Gastrocnemius medialis (tissue), 4 donors: ENCODE data around the gene SLC24A3. TPM values are rescaled to one million over a fixed set of nuclear protein-coding genes. Genes with fewer than 3 reads are reported as not detected.

Source experiments
- ATAC-seq, 2 donors: fragments of 150-250 bp; one replicate each; pipeline ENCODE4 v1.9.1; 2016
- DNase-seq, 2 donors: peaks; one replicate each; pipeline ENCODE4 v3.0.0-alpha.2; 2019
- H3K27ac ChIP-seq, 4 donors: fragments of 200-600 bp; sonication (generic); 1 replicate in 1 of 4; 2 replicates in 3 of 4; pipeline ENCODE4 v1.5.1; 2016 to 2018; ENCODE audit warnings: mild to moderate bottlenecking in 2 of 4, moderate library complexity in 1 of 4
- H3K27me3 ChIP-seq, 3 donors: fragments of 200-600 bp; sonication (generic) in 2 of 3; 1 replicate in 1 of 3; 2 replicates in 2 of 3; pipeline versions ENCODE4 v1.5.1 to v1.6.0; 2016 to 2019; ENCODE audit warnings: mild to moderate bottlenecking in 1 of 3, moderate library complexity in 1 of 3
- H3K36me3 ChIP-seq, 2 donors: fragments of 200-600 bp; sonication (generic) in 1 of 2; one replicate each; pipeline ENCODE4 v1.5.1; 2017 to 2018
- H3K4me1 ChIP-seq, 2 donors: fragments of 200-600 bp; sonication (generic) in 1 of 2; one replicate each; pipeline ENCODE4 v1.5.1; 2016 to 2017; ENCODE audit warnings: mild to moderate bottlenecking in 2 of 2
- H3K4me3 ChIP-seq, 4 donors: fragments of 200-600 bp; sonication (generic) in 3 of 4; 1 replicate in 1 of 4; 2 replicates in 3 of 4; pipeline ENCODE4 v1.5.1; 2016 to 2019; ENCODE audit warnings: mild to moderate bottlenecking in 2 of 4
- H3K9me3 ChIP-seq, 3 donors: fragments of 200-600 bp; sonication (generic) in 2 of 3; 1 replicate in 1 of 3; 2 replicates in 2 of 3; pipeline ENCODE4 v1.5.1; 2016 to 2019
- POLR2A ChIP-seq, 2 donors: fragments of 450-650 bp; IDR thresholded peaks; one replicate each; pipeline ENCODE4 v1.6.1; 2017; ENCODE audit warnings: antibody characterized with exemption in 2 of 2, mild to moderate bottlenecking in 2 of 2, moderate library complexity in 2 of 2
- in situ Hi-C, 4 donors: fragments of 200-750 bp; cut with MboI; loops; one replicate each; pipeline versions ENCODE4 v1.15.0 to v1.8.0; 2017; ENCODE audit warnings: low sequenced_read_pairs in 4 of 4
- intact Hi-C: fragments of 100-400 bp; cut with DNase I; formaldehyde crosslinking; loops from one replicate; pipeline ENCODE4 v1.15.1; 2023; ENCODE audit warnings: low total_unique reads
- total RNA-seq, 4 donors: library from RNA; depleted of rRNA; stranded (reverse); fragments of >200 nt; gene quantifications; one replicate each; pipeline versions ENCODE4 v1.1.0 to v1.2.3, GENCODE V29; 2016
- TF ChIP-seq, protein P1 (sequence below), 5 experiments: fragments of 450-650 bp in 3 of 5; fragments of 200-600 bp in 2 of 5; sonication (generic) in 2 of 5; IDR thresholded peaks in 4 of 5; conservative IDR thresholded peaks in 1 of 5; 1 replicate in 4 of 5; 2 replicates in 1 of 5; pipeline ENCODE4 v1.5.1; 2016 to 2019; ENCODE audit warnings: antibody characterized with exemption in 5 of 5, mild to moderate bottlenecking in 3 of 5, moderate library complexity in 3 of 5

Gene SLC24A3
- total RNA-seq, 4 donors from 2014 or later = 3.3 to 7.8 (median 6.7) TPM

DNA sequence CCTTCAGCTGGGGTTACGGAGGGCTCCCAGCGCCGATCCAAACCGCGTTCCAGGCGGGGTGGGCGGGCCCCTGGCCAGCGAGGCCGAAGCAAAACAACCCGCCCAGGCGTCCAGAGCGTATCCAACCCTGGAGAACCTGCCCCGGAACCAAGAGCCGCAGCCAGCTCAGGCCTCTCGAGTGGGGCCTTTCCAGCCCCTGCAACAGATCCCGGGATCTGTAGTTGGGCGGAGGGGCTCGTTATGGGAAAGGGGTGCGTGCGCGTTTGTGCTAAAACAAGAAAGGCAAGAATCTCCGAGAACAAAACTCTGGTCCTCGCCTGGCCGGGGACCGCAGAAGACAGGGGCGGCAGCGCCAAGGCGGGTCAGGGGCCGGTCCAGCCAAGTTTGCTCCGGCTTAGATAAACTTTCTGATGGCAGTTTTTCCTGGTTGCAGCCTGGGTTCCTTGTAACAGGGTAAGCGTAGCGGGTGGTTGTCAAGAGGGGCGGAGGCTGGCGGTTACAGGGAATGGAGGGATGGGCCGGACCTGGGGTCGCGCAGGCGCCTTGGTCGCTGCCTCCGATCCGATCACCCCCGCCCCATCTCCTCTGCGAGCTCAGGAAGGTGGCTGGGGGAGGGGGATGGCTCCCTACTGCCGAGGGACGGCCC lies 545.2 kb downstream of the SLC24A3 start:
- intact Hi-C loops = loop anchor here (1.0 to 2.0 kb wide), 2 partner anchors 23 to 65 kb away; no protein-coding TSS in a partner anchor
- peak; percentile 67 to 72 for ATAC-seq
- TF ChIP-seq, protein P1, sequence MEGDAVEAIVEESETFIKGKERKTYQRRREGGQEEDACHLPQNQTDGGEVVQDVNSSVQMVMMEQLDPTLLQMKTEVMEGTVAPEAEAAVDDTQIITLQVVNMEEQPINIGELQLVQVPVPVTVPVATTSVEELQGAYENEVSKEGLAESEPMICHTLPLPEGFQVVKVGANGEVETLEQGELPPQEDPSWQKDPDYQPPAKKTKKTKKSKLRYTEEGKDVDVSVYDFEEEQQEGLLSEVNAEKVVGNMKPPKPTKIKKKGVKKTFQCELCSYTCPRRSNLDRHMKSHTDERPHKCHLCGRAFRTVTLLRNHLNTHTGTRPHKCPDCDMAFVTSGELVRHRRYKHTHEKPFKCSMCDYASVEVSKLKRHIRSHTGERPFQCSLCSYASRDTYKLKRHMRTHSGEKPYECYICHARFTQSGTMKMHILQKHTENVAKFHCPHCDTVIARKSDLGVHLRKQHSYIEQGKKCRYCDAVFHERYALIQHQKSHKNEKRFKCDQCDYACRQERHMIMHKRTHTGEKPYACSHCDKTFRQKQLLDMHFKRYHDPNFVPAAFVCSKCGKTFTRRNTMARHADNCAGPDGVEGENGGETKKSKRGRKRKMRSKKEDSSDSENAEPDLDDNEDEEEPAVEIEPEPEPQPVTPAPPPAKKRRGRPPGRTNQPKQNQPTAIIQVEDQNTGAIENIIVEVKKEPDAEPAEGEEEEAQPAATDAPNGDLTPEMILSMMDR (IDR thresholded peaks at IDR 0.05 in 4 of 5, conservative IDR thresholded peaks at IDR 0.05 in 1 of 5) = no peak
- TF ChIP-seq POLR2A (IDR thresholded peaks at IDR 0.05) = peak; percentile 46 to 62
- in situ Hi-C loops = loop anchor here in 1 of 4 donors (10.0 kb wide), 1 partner anchor 63 kb away; no protein-coding TSS in a partner anchor
- Histone ChIP-seq H3K4me3 (peak overlapping the region; percentile 82 to 100 (median 94)), H3K27ac (peak overlapping the region; percentile 97 to 99 (median 98)), H3K36me3 (no peaks in the 10 kb centered on the region), H3K9me3 (no peaks in the 10 kb centered on the region), H3K4me1 (peaks cover 31 to 39% of the 10 kb centered on the region in 2 donors), H3K27me3 (no peaks in the 10 kb centered on the region)
- peak; percentile 89 to 91 for DNase-seq

DNA sequence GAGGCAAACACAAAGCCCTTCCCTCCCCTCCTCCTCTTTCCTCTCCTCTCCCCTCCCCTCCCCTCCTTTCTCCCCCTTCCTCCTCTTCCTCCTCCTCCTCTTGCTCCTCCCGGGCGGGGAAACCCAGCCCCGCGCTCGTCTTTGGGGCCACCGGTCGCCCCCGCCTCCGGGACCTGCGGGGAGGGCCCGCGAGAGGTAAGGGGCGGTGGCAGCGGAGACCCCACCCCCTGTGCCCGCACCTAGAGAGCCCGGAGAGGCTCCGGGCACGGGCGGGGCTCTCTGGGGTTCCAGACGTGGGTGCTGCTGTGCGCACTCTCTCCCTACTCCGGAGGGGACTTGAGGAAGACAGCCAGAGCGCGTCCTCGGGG lies 545.7 kb downstream of the SLC24A3 start, which contains the start of gene RIN2:
Gene RIN2 (plus strand): TSS at position 126 of the 368 bp plus-strand sequence. CDS start 131,344 bp downstream, outside the sequence.
- Histone ChIP-seq H3K36me3 (no peaks in the 10 kb centered on the region), H3K4me1 (peaks cover 31 to 39% of the 10 kb centered on the region in 2 donors), H3K27ac (peak within 1 kb of the TSS; percentile 97 to 99 (median 98)), H3K9me3 (no peaks in the 10 kb centered on the region), H3K27me3 (no peaks in the 10 kb centered on the region), H3K4me3 (peak within 1 kb of the TSS; percentile 82 to 100 (median 94))
- no peak for DNase-seq
- no peak for TF ChIP-seq POLR2A (IDR thresholded peaks at IDR 0.05)
- TF ChIP-seq, protein P1 (IDR thresholded peaks at IDR 0.05 in 4 of 5, conservative IDR thresholded peaks at IDR 0.05 in 1 of 5) = no peak
- ATAC-seq = peak; percentile 21 to 34
- in situ Hi-C loops (loop anchor here in 1 of 4 donors (10.0 kb wide), 1 partner anchor 63 kb away; no protein-coding TSS in a partner anchor), intact Hi-C loops (no loop called here)

DNA sequence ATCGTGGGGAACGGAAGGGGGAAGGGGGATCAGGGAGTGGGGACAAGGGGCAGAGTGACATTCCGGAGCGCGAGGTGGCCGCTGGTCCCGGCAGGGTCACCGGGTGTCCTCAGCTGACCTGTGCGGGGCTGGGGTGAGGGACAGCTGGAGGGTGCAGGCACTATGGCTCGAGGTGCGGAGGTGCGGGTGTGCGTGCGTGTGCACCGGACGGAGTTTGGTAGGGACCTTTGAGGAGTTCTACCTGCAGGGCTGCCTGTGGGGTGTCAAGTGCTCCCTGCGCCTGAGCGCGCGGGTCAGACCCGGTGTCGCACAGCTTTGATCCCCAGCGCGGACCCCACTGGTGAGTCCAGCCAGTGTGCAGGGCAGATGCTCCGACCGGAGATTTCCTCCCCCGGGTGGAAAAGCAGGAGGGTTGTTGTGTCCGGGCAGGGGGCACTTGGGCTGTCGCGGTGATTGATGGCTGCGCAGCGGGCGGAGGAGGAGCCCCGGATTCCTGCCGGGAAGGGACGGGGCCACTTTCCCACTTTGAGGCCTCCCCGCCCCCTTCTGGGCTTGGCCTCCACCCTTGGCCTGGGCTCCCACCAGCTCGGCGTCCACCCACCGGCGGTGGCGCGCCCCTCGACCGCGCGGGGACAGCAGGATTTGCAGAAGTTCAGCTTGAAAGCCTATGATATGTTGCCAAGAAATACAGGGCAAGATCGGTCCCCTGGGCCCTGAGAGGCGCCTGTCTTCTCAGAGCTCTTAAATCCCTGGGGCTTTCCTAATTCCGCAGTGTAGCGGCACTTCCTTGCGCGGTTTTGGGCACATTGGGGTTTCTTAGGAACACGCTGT lies 546.3 kb downstream of the SLC24A3 start:
- Histone ChIP-seq H3K27ac (peak overlapping the region; percentile 97 to 99 (median 98)), H3K9me3 (no peaks in the 10 kb centered on the region), H3K4me1 (peaks cover 31 to 39% of the 10 kb centered on the region in 2 donors), H3K36me3 (no peaks in the 10 kb centered on the region), H3K27me3 (no peaks in the 10 kb centered on the region), H3K4me3 (peak overlapping the region; percentile 82 to 100 (median 94))
- intact Hi-C loops (no loop called here), in situ Hi-C loops (loop anchor here in 1 of 4 donors (10.0 kb wide), 1 partner anchor 64 kb away; no protein-coding TSS in a partner anchor)
- peak in 1 of 2 donors; percentile 16 for TF ChIP-seq POLR2A (IDR thresholded peaks at IDR 0.05)
- TF ChIP-seq, protein P1 (IDR thresholded peaks at IDR 0.05 in 4 of 5, conservative IDR thresholded peaks at IDR 0.05 in 1 of 5) = peak in 2 of 5 experiments; percentile 8 to 18
- peak; percentile 57 to 70 for DNase-seq
- ATAC-seq = peak; percentile 32 to 39

DNA sequence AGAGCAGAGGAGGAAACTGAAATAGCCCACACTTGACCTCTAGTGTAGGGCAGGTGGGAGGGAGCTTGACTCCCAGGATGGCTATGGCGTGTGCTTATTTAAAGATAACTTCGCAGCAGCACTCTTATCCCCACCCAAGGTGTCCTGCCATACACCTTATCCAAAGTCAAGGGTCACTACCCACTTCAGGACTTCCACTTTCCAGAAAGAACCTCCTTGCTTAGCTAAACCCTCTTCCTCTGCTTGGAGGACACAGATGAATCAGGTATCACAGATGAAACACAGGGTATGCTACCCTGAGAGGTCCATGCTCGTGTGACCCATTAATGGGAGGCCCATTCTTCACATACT lies 547.9 kb downstream of the SLC24A3 start:
- H3K4me1 ChIP-seq = peaks cover 35 to 39% of the 10 kb centered on the region in 2 donors

More for the DNA sequence above, 547.9 kb downstream of the SLC24A3 start:
- no peak for DNase-seq
- in situ Hi-C loops (no loop called here), intact Hi-C loops (no loop called here)
- H3K9me3 ChIP-seq = no peaks in the 10 kb centered on the region
- H3K27ac ChIP-seq = peak overlapping the region; percentile 97 to 99 (median 98)
- TF ChIP-seq POLR2A (IDR thresholded peaks at IDR 0.05) = no peak
- TF ChIP-seq, protein P1 (IDR thresholded peaks at IDR 0.05 in 4 of 5, conservative IDR thresholded peaks at IDR 0.05 in 1 of 5) = no peak
- no peaks in the 10 kb centered on the region for H3K36me3 ChIP-seq
- ATAC-seq = no peak
- H3K27me3 ChIP-seq = no peaks in the 10 kb centered on the region
- peak overlapping the region in 1 of 4 donors; percentile 82 for H3K4me3 ChIP-seq
